Measurements from ENCODE around the gene PINLYP. TPM values are rescaled to one million over a fixed set of nuclear protein-coding genes. Genes with fewer than 3 reads are reported as not detected.

PINLYP gene
- total RNA-seq, 4 donors from 2014 or later: 0.99 to 16.4 (median 3.1) TPM

- TF ChIP-seq CTCF (IDR thresholded peaks at IDR 0.05): no peak
- peak in 1 of 2 donors; percentile 30 for TF ChIP-seq POLR2A (IDR thresholded peaks at IDR 0.05)
- no peak for DNase-seq (ENCODE audit: low spot score in 2 of 2)
- intact Hi-C loops (cut with DNase I; ENCODE audit: low total_unique reads): no loop called here
- 0% methylated on average over 18 of the region's 18 CpGs for WGBS, 2 donors
- peak overlapping the region; percentile 53 for H3K4me3 ChIP-seq (ENCODE audit: low read depth, poor library complexity, severe bottlenecking)
Observed at GRCh38 chr19:43595605-43595998, 20.0 kb downstream of the PINLYP start.

- TF ChIP-seq CTCF (IDR thresholded peaks at IDR 0.05): peak in 1 of 3 donors; percentile 26
- no peak for TF ChIP-seq POLR2A (IDR thresholded peaks at IDR 0.05)
- 0% methylated on average over 55 to 60 of the region's 60 CpGs for WGBS, 2 donors
- peak; percentile 100 for DNase-seq (ENCODE audit: low spot score in 2 of 2)
- peak within 1 kb of the TSS; percentile 53 for H3K4me3 ChIP-seq (ENCODE audit: low read depth, poor library complexity, severe bottlenecking)
- intact Hi-C loops (cut with DNase I; ENCODE audit: low total_unique reads): no loop called here
Observed at GRCh38 chr19:43595999-43596841, 20.6 kb downstream of the PINLYP start, which contains the start of the genes IRGQ and ZNF576. Gene IRGQ, minus strand, starts transcription at chr19:43596134. Its CDS starts 796 bp downstream, at chr19:43595338. Gene ZNF576, plus strand, starts transcription at chr19:43596595. Its CDS starts 514 bp downstream, at chr19:43597109.

GRCh38 chr19:43596842-43597461 lies 21.4 kb downstream of the PINLYP start:
- peak overlapping the region; percentile 42 for H3K4me3 ChIP-seq (ENCODE audit: low read depth, poor library complexity, severe bottlenecking)
- no peak for TF ChIP-seq CTCF (IDR thresholded peaks at IDR 0.05)
- no peak for TF ChIP-seq POLR2A (IDR thresholded peaks at IDR 0.05)
- intact Hi-C loops (cut with DNase I; ENCODE audit: low total_unique reads): no loop called here
- 15 to 22% methylated on average over 7 of the region's 7 CpGs for WGBS, 2 donors
- DNase-seq (ENCODE audit: low spot score in 2 of 2): no peak

- TF ChIP-seq POLR2A (IDR thresholded peaks at IDR 0.05): no peak
- no peak for TF ChIP-seq CTCF (IDR thresholded peaks at IDR 0.05)
- DNase-seq (ENCODE audit: low spot score in 2 of 2): no peak
- no peak overlapping the region for H3K4me3 ChIP-seq (ENCODE audit: low read depth, poor library complexity, severe bottlenecking)
- 33 to 46% methylated on average over 5 of the region's 5 CpGs for WGBS, 2 donors
- intact Hi-C loops (cut with DNase I; ENCODE audit: low total_unique reads): no loop called here
Observed at GRCh38 chr19:43597876-43598275, 22.3 kb downstream of the PINLYP start.

- no peak for DNase-seq (ENCODE audit: low spot score in 2 of 2)
- no peak overlapping the region for H3K4me3 ChIP-seq (ENCODE audit: low read depth, poor library complexity, severe bottlenecking)
- TF ChIP-seq CTCF (IDR thresholded peaks at IDR 0.05): no peak
- no peak for TF ChIP-seq POLR2A (IDR thresholded peaks at IDR 0.05)
- intact Hi-C loops (cut with DNase I; ENCODE audit: low total_unique reads): no loop called here
- WGBS, 2 donors: 89 to 90% methylated on average over 19 of the region's 19 CpGs
Observed at GRCh38 chr19:43598445-43599240, 23.0 kb downstream of the PINLYP start.

All from lower leg skin (tissue), 4 donors.